Spleen (tissue), 7 donors: ENCODE data around the gene ZNF773.
"Not testable (repeated sequence)": the region's sequence is repeated elsewhere in the genome, so short reads cannot be mapped to it uniquely, and the experiment has no call there.

Experiments
- POLR2A ChIP-seq, 3 donors: fragments of 450-650 bp; IDR thresholded peaks; one replicate each; pipeline ENCODE4 v1.5.1; 2017; ENCODE audit warnings: antibody characterized with exemption in 3 of 3, mild to moderate bottlenecking in 1 of 3
- POLR2AphosphoS5 ChIP-seq, 3 donors: sonication (generic); formaldehyde crosslinking; IDR thresholded peaks; one replicate each; pipeline ENCODE4 v1.5.1; 2017; ENCODE audit warnings: antibody characterized with exemption in 3 of 3
- TF ChIP-seq, protein P1 (sequence below), 11 experiments: fragments of 200-600 bp in 7 of 11; fragments of 450-650 bp in 4 of 11; sonication (generic) in 4 of 11; IDR thresholded peaks in 8 of 11; conservative IDR thresholded peaks in 3 of 11; 1 replicate in 7 of 11; 2 replicates in 4 of 11; pipeline versions ENCODE4 v1.4.0 to v1.8.0; 2016 to 2021; ENCODE audit warnings: antibody characterized with exemption in 11 of 11, inconsistent platforms in 4 of 11, mild to moderate bottlenecking in 1 of 11
- donor health status: DM: no; HTN: no; CAD: no; lungs with moderate emphysema.
- donor health status: DM: no; HTN: no; CAD: no.
- donor health status: DM: no; HTN: no; CAD: no.

DNA sequence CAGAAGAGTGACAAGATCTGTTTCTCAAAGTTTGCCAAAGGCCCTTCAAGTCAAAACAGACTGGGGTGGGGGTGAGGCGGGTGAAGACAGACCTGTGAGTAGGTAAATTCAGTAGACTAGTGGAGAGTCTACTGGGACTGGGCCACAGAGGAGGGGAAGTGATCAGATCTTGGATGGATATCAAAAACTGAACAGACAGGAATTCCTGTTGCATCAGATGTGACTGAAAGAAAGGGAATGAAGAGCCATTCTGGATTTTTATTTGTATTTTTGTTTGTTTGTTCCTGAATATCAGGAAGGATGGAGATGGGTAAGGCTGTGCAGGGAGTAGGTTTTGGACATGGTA, 11.5 kb upstream of the ZNF773 start:
- TF ChIP-seq, protein P1, sequence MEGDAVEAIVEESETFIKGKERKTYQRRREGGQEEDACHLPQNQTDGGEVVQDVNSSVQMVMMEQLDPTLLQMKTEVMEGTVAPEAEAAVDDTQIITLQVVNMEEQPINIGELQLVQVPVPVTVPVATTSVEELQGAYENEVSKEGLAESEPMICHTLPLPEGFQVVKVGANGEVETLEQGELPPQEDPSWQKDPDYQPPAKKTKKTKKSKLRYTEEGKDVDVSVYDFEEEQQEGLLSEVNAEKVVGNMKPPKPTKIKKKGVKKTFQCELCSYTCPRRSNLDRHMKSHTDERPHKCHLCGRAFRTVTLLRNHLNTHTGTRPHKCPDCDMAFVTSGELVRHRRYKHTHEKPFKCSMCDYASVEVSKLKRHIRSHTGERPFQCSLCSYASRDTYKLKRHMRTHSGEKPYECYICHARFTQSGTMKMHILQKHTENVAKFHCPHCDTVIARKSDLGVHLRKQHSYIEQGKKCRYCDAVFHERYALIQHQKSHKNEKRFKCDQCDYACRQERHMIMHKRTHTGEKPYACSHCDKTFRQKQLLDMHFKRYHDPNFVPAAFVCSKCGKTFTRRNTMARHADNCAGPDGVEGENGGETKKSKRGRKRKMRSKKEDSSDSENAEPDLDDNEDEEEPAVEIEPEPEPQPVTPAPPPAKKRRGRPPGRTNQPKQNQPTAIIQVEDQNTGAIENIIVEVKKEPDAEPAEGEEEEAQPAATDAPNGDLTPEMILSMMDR (IDR thresholded peaks at IDR 0.05 in 8 of 11, conservative IDR thresholded peaks at IDR 0.05 in 3 of 11): not testable (repeated sequence)
- not testable (repeated sequence) for TF ChIP-seq POLR2A, POLR2AphosphoS5 (IDR thresholded peaks at IDR 0.05)
